Lower leg skin (tissue), 4 donors: Measurements from ENCODE around the gene CHN2. TPM values are rescaled to one million over a fixed set of nuclear protein-coding genes. Genes with fewer than 3 reads are reported as not detected.

Source experiments
- DNase-seq, 2 donors: peaks; one replicate each; pipeline ENCODE4 v3.0.0-alpha.2; 2019; ENCODE audit warnings: low spot score in 2 of 2
- H3K4me3 ChIP-seq: fragments of 200-600 bp; sonication (generic); 2 replicates; pipeline ENCODE4 v1.5.1; 2017; ENCODE audit warnings: mild to moderate bottlenecking, low read depth; ENCODE audit not compliant: poor library complexity, severe bottlenecking
- POLR2A ChIP-seq, 2 donors: fragments of 450-650 bp; IDR thresholded peaks; one replicate each; pipeline ENCODE4 v1.6.1; 2016 to 2017; ENCODE audit warnings: antibody characterized with exemption in 2 of 2, mild to moderate bottlenecking in 1 of 2, moderate library complexity in 1 of 2
- WGBS, 2 donors: methylation state at CpG; one replicate each; pipeline ENCODE4 v1.1.5; 2018; 5-methylcytosine and 5-hydroxymethylcytosine counted together
- intact Hi-C: fragments of 100-400 bp; cut with DNase I; formaldehyde crosslinking; loops from one replicate; pipeline ENCODE4 v1.15.0; 2023; ENCODE audit warnings: low total_unique reads
- total RNA-seq, 4 donors: library from RNA; depleted of rRNA; stranded (reverse); fragments of >200 nt; gene quantifications; one replicate each; pipeline ENCODE4 v1.1.0, GENCODE V29; 2016
- TF ChIP-seq, protein P1 (sequence below), 3 donors: fragments of 450-650 bp; IDR thresholded peaks; one replicate each; pipeline ENCODE4 v1.5.1; 2016; ENCODE audit warnings: antibody characterized with exemption in 3 of 3, mild to moderate bottlenecking in 3 of 3, moderate library complexity in 2 of 3

Gene CHN2
- total RNA-seq, 4 donors from 2014 or later, result 1.0 to 3.8 (median 2.0) TPM

DNA sequence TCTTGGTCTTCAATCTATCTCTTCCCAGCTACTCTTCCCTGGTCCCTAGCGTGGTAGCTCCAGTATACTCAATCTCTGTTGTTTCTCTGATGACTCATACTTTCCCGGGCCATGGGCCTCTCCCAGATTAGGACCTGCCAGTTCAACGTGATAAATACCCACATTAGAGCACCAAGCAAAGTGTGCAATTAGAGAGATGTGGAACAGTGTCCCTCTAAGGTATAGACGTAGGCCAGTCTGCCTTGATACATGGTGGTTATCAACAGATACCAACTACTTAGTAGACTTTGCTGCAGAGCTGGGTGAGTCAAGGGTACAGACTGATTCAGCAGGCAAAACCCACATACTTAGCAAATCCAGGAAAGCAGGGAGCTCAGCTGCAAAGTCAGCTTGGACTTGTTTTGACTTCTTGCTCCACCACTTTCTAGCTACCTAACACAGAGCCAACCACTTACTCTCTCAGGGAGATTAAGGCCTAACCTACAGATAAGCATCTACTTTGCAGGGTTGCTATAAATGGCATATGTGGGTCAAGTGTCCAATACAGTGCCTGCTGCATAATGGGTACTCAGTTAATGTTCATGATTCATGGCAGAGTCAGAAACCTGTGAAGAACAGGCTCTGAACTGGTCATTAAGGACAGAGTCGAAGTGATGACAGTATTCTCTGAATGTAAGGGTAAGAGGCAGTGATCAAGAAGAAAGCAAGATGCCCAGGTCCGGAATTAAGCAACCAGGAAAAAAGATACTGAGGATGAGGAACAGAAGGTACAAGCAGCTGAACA is 176.1 kb downstream of the CHN2 start:
- intact Hi-C loops, result no loop called here
- 45 to 61% methylated on average over 6 of the region's 6 CpGs for WGBS, 2 donors
- no peak for TF ChIP-seq POLR2A (IDR thresholded peaks at IDR 0.05)
- TF ChIP-seq, protein P1, sequence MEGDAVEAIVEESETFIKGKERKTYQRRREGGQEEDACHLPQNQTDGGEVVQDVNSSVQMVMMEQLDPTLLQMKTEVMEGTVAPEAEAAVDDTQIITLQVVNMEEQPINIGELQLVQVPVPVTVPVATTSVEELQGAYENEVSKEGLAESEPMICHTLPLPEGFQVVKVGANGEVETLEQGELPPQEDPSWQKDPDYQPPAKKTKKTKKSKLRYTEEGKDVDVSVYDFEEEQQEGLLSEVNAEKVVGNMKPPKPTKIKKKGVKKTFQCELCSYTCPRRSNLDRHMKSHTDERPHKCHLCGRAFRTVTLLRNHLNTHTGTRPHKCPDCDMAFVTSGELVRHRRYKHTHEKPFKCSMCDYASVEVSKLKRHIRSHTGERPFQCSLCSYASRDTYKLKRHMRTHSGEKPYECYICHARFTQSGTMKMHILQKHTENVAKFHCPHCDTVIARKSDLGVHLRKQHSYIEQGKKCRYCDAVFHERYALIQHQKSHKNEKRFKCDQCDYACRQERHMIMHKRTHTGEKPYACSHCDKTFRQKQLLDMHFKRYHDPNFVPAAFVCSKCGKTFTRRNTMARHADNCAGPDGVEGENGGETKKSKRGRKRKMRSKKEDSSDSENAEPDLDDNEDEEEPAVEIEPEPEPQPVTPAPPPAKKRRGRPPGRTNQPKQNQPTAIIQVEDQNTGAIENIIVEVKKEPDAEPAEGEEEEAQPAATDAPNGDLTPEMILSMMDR (IDR thresholded peaks at IDR 0.05), result no peak
- no peak overlapping the region for H3K4me3 ChIP-seq
- DNase-seq, result no peak

- no peak overlapping the region for H3K4me3 ChIP-seq
- WGBS, 2 donors, result 97 to 99% methylated on average over 3 of the region's 3 CpGs
- intact Hi-C loops, result no loop called here
- DNase-seq, result no peak
- TF ChIP-seq, protein P1 (IDR thresholded peaks at IDR 0.05), result no peak
- no peak for TF ChIP-seq POLR2A (IDR thresholded peaks at IDR 0.05)
These were observed 176.9 kb downstream of the CHN2 start for GRCh38 chr7:29371472-29371871.

- 71 to 80% methylated on average over 3 of the region's 3 CpGs for WGBS, 2 donors
- intact Hi-C loops, result no loop called here
These were observed 177.9 kb downstream of the CHN2 start for GRCh38 chr7:29372351-29373090.

GRCh38 chr7:29375641-29376562 is 181.3 kb downstream of the CHN2 start:
- intact Hi-C loops, result no loop called here
- WGBS, 2 donors, result 58 to 69% methylated on average over 7 of the region's 7 CpGs
- no peak overlapping the region for H3K4me3 ChIP-seq
- no peak for DNase-seq
- TF ChIP-seq, protein P1 (IDR thresholded peaks at IDR 0.05), result no peak
- no peak for TF ChIP-seq POLR2A (IDR thresholded peaks at IDR 0.05)

More at GRCh38 chr7:29372351-29373090, 177.9 kb downstream of the CHN2 start:
- TF ChIP-seq POLR2A (IDR thresholded peaks at IDR 0.05), result no peak
- TF ChIP-seq, protein P1 (IDR thresholded peaks at IDR 0.05), result no peak
- DNase-seq, result no peak
- H3K4me3 ChIP-seq, result no peak overlapping the region

GRCh38 chr7:29377718-29378117 is 183.1 kb downstream of the CHN2 start:
- 52 to 57% methylated on average over 4 of the region's 4 CpGs for WGBS, 2 donors
- TF ChIP-seq, protein P1 (IDR thresholded peaks at IDR 0.05), result no peak
- no peak for TF ChIP-seq POLR2A (IDR thresholded peaks at IDR 0.05)
- intact Hi-C loops, result no loop called here
- no peak for DNase-seq
- no peak overlapping the region for H3K4me3 ChIP-seq
